Muscle of back (tissue), 11 donors: ENCODE data around the gene STK39. TPM values are rescaled to one million over a fixed set of nuclear protein-coding genes. Genes with fewer than 3 reads are reported as not detected.

Experiments
- DNase-seq, 3 donors: peaks; one replicate each; pipeline versions ENCODE4 v3.0.0 to v3.0.0-alpha.2; 2013
- polyA plus RNA-seq, 10 donors: library from polyadenylated mRNA; unstranded; fragments of 120-200 nt; gene quantifications; one replicate each; pipeline ENCODE4 v1.2.1, GENCODE V29; 2013; ENCODE audit not compliant: insufficient read length in 10 of 10

The STK39 gene
- polyA plus RNA-seq, 10 donors = 18.3 to 26.0 (median 21.2) TPM

GRCh38 chr2:167932123-167932693, 315.2 kb downstream of the STK39 start:
- DNase-seq = no peak

- DNase-seq = no peak
Observed at GRCh38 chr2:167929484-167929883, 317.9 kb downstream of the STK39 start.

- no peak for DNase-seq
Observed at GRCh38 chr2:167928434-167928833, 319.0 kb downstream of the STK39 start.

GRCh38 chr2:167925758-167926157, 321.6 kb downstream of the STK39 start:
- no peak for DNase-seq

- no peak for DNase-seq
Observed at GRCh38 chr2:167924556-167924955, 322.8 kb downstream of the STK39 start.

GRCh38 chr2:167916756-167917155, 330.6 kb downstream of the STK39 start:
- no peak for DNase-seq

- DNase-seq = no peak
Observed at GRCh38 chr2:167914969-167915368, 332.4 kb downstream of the STK39 start.

- no peak for DNase-seq
Observed at GRCh38 chr2:167908786-167909185, 338.6 kb downstream of the STK39 start.

- DNase-seq = no peak
Observed at GRCh38 chr2:167905668-167906067, 341.7 kb downstream of the STK39 start.

Other genes starting within 250 kb of the STK39 start
- gene CERS6, start 208.7 kb upstream of the STK39 start, polyA plus RNA-seq = 10 to 100 TPM; 34.3 to 69.4 (median 42.3) TPM